RCC 7860 (cell line): ENCODE data around the gene TBP.

Experiments used
- DNase-seq: peaks from one replicate; pipeline ENCODE4 v3.0.0-alpha.2; 2015; ENCODE audit warnings: low spot score
- FAIRE-seq: peaks from 2 replicates; lab custom pipeline; 2012; peaks lifted over from hg19 to GRCh38; lab: Jason Lieb, UNC

TBP gene

GRCh38 chr6:170533792-170534191, 20.4 kb upstream of the TBP start:
- DNase-seq (no peak), FAIRE-seq (no peak)

- FAIRE-seq (no peak), DNase-seq (no peak)
Measured at GRCh38 chr6:170535004-170535403, 19.2 kb upstream of the TBP start.

GRCh38 chr6:170536671-170537070, 17.5 kb upstream of the TBP start:
- DNase-seq (no peak), FAIRE-seq (no peak)

- FAIRE-seq (no peak), DNase-seq (no peak)
Measured at GRCh38 chr6:170537329-170537728, 16.8 kb upstream of the TBP start.

- DNase-seq (no peak), FAIRE-seq (no peak)
Measured at GRCh38 chr6:170542031-170542719, 12.0 kb upstream of the TBP start.

GRCh38 chr6:170545405-170545804, 8.8 kb upstream of the TBP start:
- DNase-seq (no peak), FAIRE-seq (no peak)

GRCh38 chr6:170552765-170553533, 1.2 kb upstream of the TBP start, which contains the start of gene PSMB1:
TSS of gene PSMB1 (minus strand) at chr6:170553307. CDS start at chr6:170553242, 65 bp downstream.
- FAIRE-seq (peak; percentile 51), DNase-seq (peak; percentile 78)

- FAIRE-seq (no peak), DNase-seq (no peak)
Measured at GRCh38 chr6:170553534-170554012, 596 bp upstream of the TBP start.

GRCh38 chr6:170554796-170555137, 598 bp downstream of the TBP start:
- FAIRE-seq (no peak), DNase-seq (no peak)

- FAIRE-seq (no peak), DNase-seq (no peak)
Measured at GRCh38 chr6:170555305-170555704, 1.1 kb downstream of the TBP start.

- DNase-seq, result no peak
- FAIRE-seq, result no peak
Measured at GRCh38 chr6:170561555-170561954, 7.4 kb downstream of the TBP start.

GRCh38 chr6:170564936-170565530, 10.9 kb downstream of the TBP start:
- FAIRE-seq (no peak), DNase-seq (no peak)

- no peak for FAIRE-seq
- DNase-seq, result no peak
Measured at GRCh38 chr6:170572704-170573466, 18.7 kb downstream of the TBP start.

GRCh38 chr6:170575250-170575649, 21.1 kb downstream of the TBP start:
- FAIRE-seq, result no peak
- no peak for DNase-seq

GRCh38 chr6:170578909-170579308, 24.7 kb downstream of the TBP start:
- DNase-seq, result no peak
- no peak for FAIRE-seq

GRCh38 chr6:170583756-170584180, 29.6 kb downstream of the TBP start:
- FAIRE-seq (no peak), DNase-seq (no peak)

- DNase-seq (peak; percentile 77), FAIRE-seq (no peak)
Measured at GRCh38 chr6:170584181-170584953, 30.2 kb downstream of the TBP start, which contains the start of gene PDCD2. TSS of gene PDCD2 (minus strand) at chr6:170584637. CDS start at chr6:170584581, 56 bp downstream.

- FAIRE-seq, result no peak
- DNase-seq, result no peak
Measured at GRCh38 chr6:170584954-170585498, 30.9 kb downstream of the TBP start.

- FAIRE-seq, result no peak
- no peak for DNase-seq
Measured at GRCh38 chr6:170590725-170591124, 36.6 kb downstream of the TBP start.

- FAIRE-seq (no peak), DNase-seq (no peak)
Measured at GRCh38 chr6:170596426-170596825, 42.3 kb downstream of the TBP start.
